HG03439 (cell line): Measurements from ENCODE around the gene HRNR.
"Not testable (repeated sequence)": the region's sequence is repeated elsewhere in the genome, so short reads cannot be mapped to it uniquely, and the experiment has no call there.

Experiments
- ATAC-seq: cut with Tn5 transposase; IDR thresholded peaks from one replicate; pipeline ENCODE4 v1.9.1; 2021; ENCODE audit warnings: mild to moderate bottlenecking, moderate library complexity; ENCODE audit not compliant: unreplicated experiment

The HRNR gene

GRCh38 chr1:152224093-152224492, at the start of gene HRNR:
Gene HRNR (minus strand): TSS chr1:152224193. CDS start chr1:152223253, 940 bp downstream.
- ATAC-seq: no peak

GRCh38 chr1:152256394-152256793, 32.4 kb upstream of the HRNR start:
- not testable (repeated sequence) for ATAC-seq

- ATAC-seq: no peak
Measured at GRCh38 chr1:152252157-152252556, 28.2 kb upstream of the HRNR start.

- ATAC-seq: no peak
Measured at GRCh38 chr1:152251391-152251790, 27.4 kb upstream of the HRNR start.

- no peak for ATAC-seq
Measured at GRCh38 chr1:152247316-152247715, 23.3 kb upstream of the HRNR start.

- ATAC-seq: no peak
Measured at GRCh38 chr1:152244576-152245273, 20.7 kb upstream of the HRNR start.

- no peak for ATAC-seq
Measured at GRCh38 chr1:152237093-152237492, 13.1 kb upstream of the HRNR start.

- no peak for ATAC-seq
Measured at GRCh38 chr1:152228831-152229230, 4.8 kb upstream of the HRNR start.

GRCh38 chr1:152227310-152227928, 3.4 kb upstream of the HRNR start:
- no peak for ATAC-seq

- no peak for ATAC-seq
Measured at GRCh38 chr1:152225678-152226077, 1.7 kb upstream of the HRNR start.

- ATAC-seq: no peak
Measured at GRCh38 chr1:152220166-152221163, 3.5 kb downstream of the HRNR start.

GRCh38 chr1:152219438-152219837, 4.6 kb downstream of the HRNR start:
- ATAC-seq: not testable (repeated sequence)

GRCh38 chr1:152218762-152219436, 5.1 kb downstream of the HRNR start:
- no peak for ATAC-seq

GRCh38 chr1:152215604-152216003, 8.4 kb downstream of the HRNR start:
- not testable (repeated sequence) for ATAC-seq

- not testable (repeated sequence) for ATAC-seq
Measured at GRCh38 chr1:152214911-152215310, 9.1 kb downstream of the HRNR start.

- no peak for ATAC-seq
Measured at GRCh38 chr1:152198982-152199381, 25.0 kb downstream of the HRNR start.

- ATAC-seq: no peak
Measured at GRCh38 chr1:152197361-152197941, 26.5 kb downstream of the HRNR start.

- no peak for ATAC-seq
Measured at GRCh38 chr1:152191711-152192110, 32.3 kb downstream of the HRNR start.

GRCh38 chr1:152191260-152191659, 32.7 kb downstream of the HRNR start:
- no peak for ATAC-seq

GRCh38 chr1:152190589-152190988, 33.4 kb downstream of the HRNR start:
- no peak for ATAC-seq
